Measurements from ENCODE around the gene MEIS3. TPM values are rescaled to one million over a fixed set of nuclear protein-coding genes. Genes with fewer than 3 reads are reported as not detected.

MEIS3 gene
- total and polyA plus RNA-seq, 9 of the 15 experiments (the other 6 are each of a cell fraction or from before 2014, with no cell fraction given), result 0.06 to 0.80 (median 0.25) TPM; not detected in 1

DNA sequence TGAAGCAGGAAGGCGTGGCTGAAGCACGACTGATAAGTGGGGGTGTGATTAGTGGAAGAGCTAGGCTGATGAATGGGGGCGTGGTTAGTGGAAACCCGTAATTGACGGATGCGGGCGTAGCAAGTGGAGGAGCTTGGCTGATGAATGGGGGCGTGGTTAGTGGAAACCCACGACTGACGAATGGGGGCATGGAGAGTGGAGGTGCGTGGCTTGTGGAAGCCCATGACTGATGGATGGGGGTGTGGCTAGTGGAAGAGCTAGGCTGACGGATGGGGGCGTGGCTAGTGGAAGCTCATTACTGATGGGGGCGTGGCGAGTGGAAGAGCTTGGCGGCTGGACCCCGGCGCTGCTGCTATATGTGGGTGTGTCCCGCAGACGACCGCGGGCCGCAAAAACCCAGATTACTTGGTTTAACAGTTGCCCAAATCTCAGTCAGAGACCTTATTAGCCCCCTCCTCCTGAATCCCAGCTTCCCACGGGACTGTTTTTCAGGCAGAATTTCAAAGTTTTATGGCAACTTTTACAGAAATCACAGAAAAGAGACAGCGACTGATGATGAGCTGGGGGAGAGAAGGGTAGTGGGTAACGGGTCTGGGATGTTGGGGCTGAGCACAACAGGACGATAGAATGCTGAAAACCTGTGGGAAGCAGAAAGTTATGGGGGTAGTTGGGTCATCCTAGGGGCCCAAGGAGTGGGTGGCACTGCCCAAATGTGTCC lies 9.0 kb upstream of the MEIS3 start (continued):
- TF ChIP-seq HSF4 (CRISPR knock-in tag; IDR thresholded peaks at IDR 0.05; ENCODE audit: borderline replicate concordance) (no peak), MTA1 (IDR thresholded peaks at IDR 0.05; ENCODE audit: borderline replicate concordance) (peak; percentile 45; the same call in 1 of the 2 replicates), DPF2 (IDR thresholded peaks at IDR 0.05) (peak; percentile 45; the same call in 1 of the 2 replicates)
- TF ChIP-seq, protein P1, sequence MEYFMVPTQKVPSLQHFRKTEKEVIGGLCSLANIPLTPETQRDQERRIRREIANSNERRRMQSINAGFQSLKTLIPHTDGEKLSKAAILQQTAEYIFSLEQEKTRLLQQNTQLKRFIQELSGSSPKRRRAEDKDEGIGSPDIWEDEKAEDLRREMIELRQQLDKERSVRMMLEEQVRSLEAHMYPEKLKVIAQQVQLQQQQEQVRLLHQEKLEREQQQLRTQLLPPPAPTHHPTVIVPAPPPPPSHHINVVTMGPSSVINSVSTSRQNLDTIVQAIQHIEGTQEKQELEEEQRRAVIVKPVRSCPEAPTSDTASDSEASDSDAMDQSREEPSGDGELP (CRISPR knock-in tag; IDR thresholded peaks at IDR 0.05; ENCODE audit: borderline replicate concordance), result 0 out of 2 replicates have a peak, but pooled peaks have one; percentile 31
- TF ChIP-seq, protein P2, sequence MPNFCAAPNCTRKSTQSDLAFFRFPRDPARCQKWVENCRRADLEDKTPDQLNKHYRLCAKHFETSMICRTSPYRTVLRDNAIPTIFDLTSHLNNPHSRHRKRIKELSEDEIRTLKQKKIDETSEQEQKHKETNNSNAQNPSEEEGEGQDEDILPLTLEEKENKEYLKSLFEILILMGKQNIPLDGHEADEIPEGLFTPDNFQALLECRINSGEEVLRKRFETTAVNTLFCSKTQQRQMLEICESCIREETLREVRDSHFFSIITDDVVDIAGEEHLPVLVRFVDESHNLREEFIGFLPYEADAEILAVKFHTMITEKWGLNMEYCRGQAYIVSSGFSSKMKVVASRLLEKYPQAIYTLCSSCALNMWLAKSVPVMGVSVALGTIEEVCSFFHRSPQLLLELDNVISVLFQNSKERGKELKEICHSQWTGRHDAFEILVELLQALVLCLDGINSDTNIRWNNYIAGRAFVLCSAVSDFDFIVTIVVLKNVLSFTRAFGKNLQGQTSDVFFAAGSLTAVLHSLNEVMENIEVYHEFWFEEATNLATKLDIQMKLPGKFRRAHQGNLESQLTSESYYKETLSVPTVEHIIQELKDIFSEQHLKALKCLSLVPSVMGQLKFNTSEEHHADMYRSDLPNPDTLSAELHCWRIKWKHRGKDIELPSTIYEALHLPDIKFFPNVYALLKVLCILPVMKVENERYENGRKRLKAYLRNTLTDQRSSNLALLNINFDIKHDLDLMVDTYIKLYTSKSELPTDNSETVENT (CRISPR knock-in tag; IDR thresholded peaks at IDR 0.05), result no peak
- TF ChIP-seq, protein P3, sequence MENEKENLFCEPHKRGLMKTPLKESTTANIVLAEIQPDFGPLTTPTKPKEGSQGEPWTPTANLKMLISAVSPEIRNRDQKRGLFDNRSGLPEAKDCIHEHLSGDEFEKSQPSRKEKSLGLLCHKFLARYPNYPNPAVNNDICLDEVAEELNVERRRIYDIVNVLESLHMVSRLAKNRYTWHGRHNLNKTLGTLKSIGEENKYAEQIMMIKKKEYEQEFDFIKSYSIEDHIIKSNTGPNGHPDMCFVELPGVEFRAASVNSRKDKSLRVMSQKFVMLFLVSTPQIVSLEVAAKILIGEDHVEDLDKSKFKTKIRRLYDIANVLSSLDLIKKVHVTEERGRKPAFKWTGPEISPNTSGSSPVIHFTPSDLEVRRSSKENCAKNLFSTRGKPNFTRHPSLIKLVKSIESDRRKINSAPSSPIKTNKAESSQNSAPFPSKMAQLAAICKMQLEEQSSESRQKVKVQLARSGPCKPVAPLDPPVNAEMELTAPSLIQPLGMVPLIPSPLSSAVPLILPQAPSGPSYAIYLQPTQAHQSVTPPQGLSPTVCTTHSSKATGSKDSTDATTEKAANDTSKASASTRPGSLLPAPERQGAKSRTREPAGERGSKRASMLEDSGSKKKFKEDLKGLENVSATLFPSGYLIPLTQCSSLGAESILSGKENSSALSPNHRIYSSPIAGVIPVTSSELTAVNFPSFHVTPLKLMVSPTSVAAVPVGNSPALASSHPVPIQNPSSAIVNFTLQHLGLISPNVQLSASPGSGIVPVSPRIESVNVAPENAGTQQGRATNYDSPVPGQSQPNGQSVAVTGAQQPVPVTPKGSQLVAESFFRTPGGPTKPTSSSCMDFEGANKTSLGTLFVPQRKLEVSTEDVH (IDR thresholded peaks at IDR 0.05; ENCODE audit: low read depth, partially characterized antibody), result no peak
- TF ChIP-seq, protein P4, sequence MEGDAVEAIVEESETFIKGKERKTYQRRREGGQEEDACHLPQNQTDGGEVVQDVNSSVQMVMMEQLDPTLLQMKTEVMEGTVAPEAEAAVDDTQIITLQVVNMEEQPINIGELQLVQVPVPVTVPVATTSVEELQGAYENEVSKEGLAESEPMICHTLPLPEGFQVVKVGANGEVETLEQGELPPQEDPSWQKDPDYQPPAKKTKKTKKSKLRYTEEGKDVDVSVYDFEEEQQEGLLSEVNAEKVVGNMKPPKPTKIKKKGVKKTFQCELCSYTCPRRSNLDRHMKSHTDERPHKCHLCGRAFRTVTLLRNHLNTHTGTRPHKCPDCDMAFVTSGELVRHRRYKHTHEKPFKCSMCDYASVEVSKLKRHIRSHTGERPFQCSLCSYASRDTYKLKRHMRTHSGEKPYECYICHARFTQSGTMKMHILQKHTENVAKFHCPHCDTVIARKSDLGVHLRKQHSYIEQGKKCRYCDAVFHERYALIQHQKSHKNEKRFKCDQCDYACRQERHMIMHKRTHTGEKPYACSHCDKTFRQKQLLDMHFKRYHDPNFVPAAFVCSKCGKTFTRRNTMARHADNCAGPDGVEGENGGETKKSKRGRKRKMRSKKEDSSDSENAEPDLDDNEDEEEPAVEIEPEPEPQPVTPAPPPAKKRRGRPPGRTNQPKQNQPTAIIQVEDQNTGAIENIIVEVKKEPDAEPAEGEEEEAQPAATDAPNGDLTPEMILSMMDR (IDR thresholded peaks at IDR 0.05 in 2 of 3, conservative IDR thresholded peaks at IDR 0.05 in 1 of 3; ENCODE audit: insufficient read depth in 2 of 3, low read depth in 1 of 3, low read length in 3 of 3), result no peak
- TF ChIP-seq, protein P5, sequence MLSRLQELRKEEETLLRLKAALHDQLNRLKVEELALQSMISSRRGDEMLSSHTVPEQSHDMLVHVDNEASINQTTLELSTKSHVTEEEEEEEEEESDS (CRISPR knock-in tag; IDR thresholded peaks at IDR 0.05), result no peak
- TF ChIP-seq, protein P6, sequence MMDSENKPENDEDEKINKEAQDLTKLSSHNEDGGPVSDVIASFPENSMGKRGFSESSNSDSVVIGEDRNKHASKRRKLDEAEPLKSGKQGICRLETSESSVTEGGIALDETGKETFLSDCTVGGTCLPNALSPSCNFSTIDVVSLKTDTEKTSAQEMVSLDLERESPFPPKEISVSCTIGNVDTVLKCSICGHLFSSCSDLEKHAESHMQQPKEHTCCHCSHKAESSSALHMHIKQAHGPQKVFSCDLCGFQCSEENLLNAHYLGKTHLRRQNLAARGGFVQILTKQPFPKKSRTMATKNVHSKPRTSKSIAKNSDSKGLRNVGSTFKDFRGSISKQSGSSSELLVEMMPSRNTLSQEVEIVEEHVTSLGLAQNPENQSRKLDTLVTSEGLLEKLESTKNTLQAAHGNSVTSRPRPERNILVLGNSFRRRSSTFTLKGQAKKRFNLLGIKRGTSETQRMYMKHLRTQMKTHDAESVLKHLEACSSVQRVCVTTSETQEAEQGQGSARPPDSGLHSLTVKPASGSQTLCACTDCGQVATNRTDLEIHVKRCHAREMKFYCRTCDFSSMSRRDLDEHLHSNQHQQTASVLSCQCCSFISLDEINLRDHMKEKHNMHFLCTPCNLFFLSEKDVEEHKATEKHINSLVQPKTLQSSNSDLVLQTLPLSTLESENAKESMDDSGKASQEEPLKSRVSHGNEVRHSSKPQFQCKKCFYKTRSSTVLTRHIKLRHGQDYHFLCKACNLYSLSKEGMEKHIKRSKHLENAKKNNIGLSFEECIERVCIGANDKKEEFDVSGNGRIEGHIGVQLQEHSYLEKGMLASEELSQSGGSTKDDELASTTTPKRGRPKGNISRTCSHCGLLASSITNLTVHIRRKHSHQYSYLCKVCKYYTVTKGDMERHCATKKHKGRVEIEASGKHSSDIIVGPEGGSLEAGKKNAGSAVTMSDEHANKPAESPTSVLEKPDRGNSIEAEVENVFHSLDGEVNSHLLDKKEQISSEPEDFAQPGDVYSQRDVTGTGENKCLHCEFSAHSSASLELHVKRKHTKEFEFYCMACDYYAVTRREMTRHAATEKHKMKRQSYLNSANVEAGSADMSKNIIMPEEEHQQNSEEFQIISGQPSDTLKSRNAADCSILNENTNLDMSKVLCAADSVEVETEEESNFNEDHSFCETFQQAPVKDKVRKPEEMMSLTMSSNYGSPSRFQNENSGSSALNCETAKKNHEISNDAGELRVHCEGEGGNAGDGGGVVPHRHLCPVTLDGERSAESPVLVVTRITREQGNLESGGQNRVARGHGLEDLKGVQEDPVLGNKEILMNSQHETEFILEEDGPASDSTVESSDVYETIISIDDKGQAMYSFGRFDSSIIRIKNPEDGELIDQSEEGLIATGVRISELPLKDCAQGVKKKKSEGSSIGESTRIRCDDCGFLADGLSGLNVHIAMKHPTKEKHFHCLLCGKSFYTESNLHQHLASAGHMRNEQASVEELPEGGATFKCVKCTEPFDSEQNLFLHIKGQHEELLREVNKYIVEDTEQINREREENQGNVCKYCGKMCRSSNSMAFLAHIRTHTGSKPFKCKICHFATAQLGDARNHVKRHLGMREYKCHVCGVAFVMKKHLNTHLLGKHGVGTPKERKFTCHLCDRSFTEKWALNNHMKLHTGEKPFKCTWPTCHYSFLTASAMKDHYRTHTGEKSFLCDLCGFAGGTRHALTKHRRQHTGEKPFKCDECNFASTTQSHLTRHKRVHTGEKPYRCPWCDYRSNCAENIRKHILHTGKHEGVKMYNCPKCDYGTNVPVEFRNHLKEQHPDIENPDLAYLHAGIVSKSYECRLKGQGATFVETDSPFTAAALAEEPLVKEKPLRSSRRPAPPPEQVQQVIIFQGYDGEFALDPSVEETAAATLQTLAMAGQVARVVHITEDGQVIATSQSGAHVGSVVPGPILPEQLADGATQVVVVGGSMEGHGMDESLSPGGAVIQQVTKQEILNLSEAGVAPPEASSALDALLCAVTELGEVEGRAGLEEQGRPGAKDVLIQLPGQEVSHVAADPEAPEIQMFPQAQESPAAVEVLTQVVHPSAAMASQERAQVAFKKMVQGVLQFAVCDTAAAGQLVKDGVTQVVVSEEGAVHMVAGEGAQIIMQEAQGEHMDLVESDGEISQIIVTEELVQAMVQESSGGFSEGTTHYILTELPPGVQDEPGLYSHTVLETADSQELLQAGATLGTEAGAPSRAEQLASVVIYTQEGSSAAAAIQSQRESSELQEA (IDR thresholded peaks at IDR 0.05; ENCODE audit: low read depth), result no peak
